ENCODE data around the gene FILIP1. TPM values are rescaled to one million over a fixed set of nuclear protein-coding genes. Genes with fewer than 3 reads are reported as not detected.
"Not testable (repeated sequence)": the region's sequence is repeated elsewhere in the genome, so short reads cannot be mapped to it uniquely, and the experiment has no call there.

The FILIP1 gene
- total RNA-seq, 4 donors from 2014 or later, result 2.2 to 9.3 (median 5.1) TPM

GRCh38 chr6:75438442-75439116 is 55.0 kb downstream of the FILIP1 start:
- peaks cover 0 to 5% of the 10 kb centered on the region in 2 donors for H3K4me1 ChIP-seq
- no peaks in the 10 kb centered on the region for H3K36me3 ChIP-seq
- H3K27me3 ChIP-seq, result no peaks in the 10 kb centered on the region
- no peak overlapping the region for H3K4me3 ChIP-seq (replicated peaks in 1 of 3)
- TF ChIP-seq, protein P1, sequence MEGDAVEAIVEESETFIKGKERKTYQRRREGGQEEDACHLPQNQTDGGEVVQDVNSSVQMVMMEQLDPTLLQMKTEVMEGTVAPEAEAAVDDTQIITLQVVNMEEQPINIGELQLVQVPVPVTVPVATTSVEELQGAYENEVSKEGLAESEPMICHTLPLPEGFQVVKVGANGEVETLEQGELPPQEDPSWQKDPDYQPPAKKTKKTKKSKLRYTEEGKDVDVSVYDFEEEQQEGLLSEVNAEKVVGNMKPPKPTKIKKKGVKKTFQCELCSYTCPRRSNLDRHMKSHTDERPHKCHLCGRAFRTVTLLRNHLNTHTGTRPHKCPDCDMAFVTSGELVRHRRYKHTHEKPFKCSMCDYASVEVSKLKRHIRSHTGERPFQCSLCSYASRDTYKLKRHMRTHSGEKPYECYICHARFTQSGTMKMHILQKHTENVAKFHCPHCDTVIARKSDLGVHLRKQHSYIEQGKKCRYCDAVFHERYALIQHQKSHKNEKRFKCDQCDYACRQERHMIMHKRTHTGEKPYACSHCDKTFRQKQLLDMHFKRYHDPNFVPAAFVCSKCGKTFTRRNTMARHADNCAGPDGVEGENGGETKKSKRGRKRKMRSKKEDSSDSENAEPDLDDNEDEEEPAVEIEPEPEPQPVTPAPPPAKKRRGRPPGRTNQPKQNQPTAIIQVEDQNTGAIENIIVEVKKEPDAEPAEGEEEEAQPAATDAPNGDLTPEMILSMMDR (IDR thresholded peaks at IDR 0.05), result no peak
- no peak for TF ChIP-seq POLR2A (IDR thresholded peaks at IDR 0.05)
- WGBS, 2 donors, result 58% methylated on average over 2 of the region's 2 CpGs
- H3K27ac ChIP-seq, result no peak overlapping the region
- intact Hi-C loops (cut with DNase I), result no loop called here
- no peak for DNase-seq
- no peaks in the 10 kb centered on the region for H3K9me3 ChIP-seq

GRCh38 chr6:75438013-75438431 is 55.6 kb downstream of the FILIP1 start:
- TF ChIP-seq, protein P1 (IDR thresholded peaks at IDR 0.05), result no peak
- TF ChIP-seq POLR2A (IDR thresholded peaks at IDR 0.05), result no peak
- intact Hi-C loops (cut with DNase I), result no loop called here

GRCh38 chr6:75437421-75437891 is 56.1 kb downstream of the FILIP1 start:
- TF ChIP-seq POLR2A (IDR thresholded peaks at IDR 0.05), result no peak
- TF ChIP-seq, protein P1 (IDR thresholded peaks at IDR 0.05), result no peak
- Histone ChIP-seq H3K27ac (no peak overlapping the region), H3K9me3 (no peaks in the 10 kb centered on the region), H3K4me3 (replicated peaks in 1 of 3) (no peak overlapping the region), H3K27me3 (no peaks in the 10 kb centered on the region), H3K36me3 (no peaks in the 10 kb centered on the region), H3K4me1 (peaks cover 0 to 5% of the 10 kb centered on the region in 2 donors)
- 63 to 68% methylated on average over 3 of the region's 3 CpGs for WGBS, 2 donors
- intact Hi-C loops (cut with DNase I), result no loop called here
- DNase-seq, result no peak

More at GRCh38 chr6:75438013-75438431, 55.6 kb downstream of the FILIP1 start:
- Histone ChIP-seq H3K4me1 (peaks cover 0 to 5% of the 10 kb centered on the region in 2 donors), H3K36me3 (no peaks in the 10 kb centered on the region), H3K27me3 (no peaks in the 10 kb centered on the region), H3K4me3 (replicated peaks in 1 of 3) (no peak overlapping the region), H3K9me3 (no peaks in the 10 kb centered on the region), H3K27ac (no peak overlapping the region)
- WGBS, 2 donors, result 96% methylated on average over 1 of the region's 1 CpG
- no peak for DNase-seq

DNA sequence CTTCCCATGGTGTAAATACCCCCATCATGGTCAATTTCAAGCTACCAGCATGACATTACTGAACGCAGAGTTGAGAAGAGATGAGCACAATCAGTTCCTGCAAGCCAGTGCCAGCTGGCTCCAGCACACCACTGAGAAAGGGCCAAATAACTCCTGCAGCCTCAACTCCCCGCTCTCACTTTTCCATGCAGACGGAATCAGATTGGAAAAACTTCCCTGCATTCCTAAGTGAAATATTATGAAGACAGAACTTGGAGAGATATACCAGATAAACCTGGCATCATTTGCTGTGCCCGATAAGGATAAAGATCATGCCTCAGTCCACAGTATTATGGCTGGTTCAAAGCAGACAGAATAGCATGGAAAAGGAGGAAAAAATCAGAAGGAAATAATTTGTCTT is 56.7 kb downstream of the FILIP1 start:
- Histone ChIP-seq H3K36me3 (no peaks in the 10 kb centered on the region), H3K9me3 (no peaks in the 10 kb centered on the region), H3K27ac (no peak overlapping the region), H3K4me1 (peaks cover 0 to 5% of the 10 kb centered on the region in 2 donors), H3K4me3 (replicated peaks in 1 of 3) (no peak overlapping the region), H3K27me3 (no peaks in the 10 kb centered on the region)
- no peak for TF ChIP-seq POLR2A (IDR thresholded peaks at IDR 0.05)
- TF ChIP-seq, protein P1 (IDR thresholded peaks at IDR 0.05), result no peak
- intact Hi-C loops (cut with DNase I), result no loop called here
- no peak for DNase-seq
- WGBS, 2 donors, result 71 to 77% methylated on average over 4 of the region's 4 CpGs

DNA sequence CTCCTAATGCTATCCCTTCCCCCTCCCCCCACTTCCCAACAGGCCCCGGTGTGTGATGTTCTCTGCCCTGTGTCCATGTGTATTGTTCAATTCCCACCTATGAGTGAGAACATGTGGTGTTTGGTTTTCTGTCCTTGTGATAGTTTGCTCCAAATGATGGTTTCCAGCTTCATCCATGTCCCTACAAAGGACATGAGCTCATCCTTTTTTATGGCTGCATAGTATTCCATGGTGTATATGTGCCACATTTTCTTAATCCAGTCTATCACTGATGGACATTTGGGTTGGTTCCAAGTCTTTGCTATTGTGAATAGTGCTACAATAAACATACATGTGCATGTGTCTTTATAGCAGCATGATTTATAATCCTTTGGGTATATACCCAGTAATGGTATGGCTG is 60.8 kb downstream of the FILIP1 start:
- H3K9me3 ChIP-seq; DNase-seq; H3K4me1 ChIP-seq; H3K27ac ChIP-seq; intact Hi-C loops (cut with DNase I); H3K4me3 ChIP-seq (replicated peaks in 1 of 3); H3K36me3 ChIP-seq; H3K27me3 ChIP-seq: not testable (repeated sequence)
- WGBS, 2 donors, result 88 to 100% methylated on average over 1 of the region's 1 CpG
